ENCODE measurements around the gene TRIM59. TPM values are rescaled to one million over a fixed set of nuclear protein-coding genes. Genes with fewer than 3 reads are reported as not detected.

Gene TRIM59
- total RNA-seq, 1 donor from 2014 or later, result 120 TPM

DNA sequence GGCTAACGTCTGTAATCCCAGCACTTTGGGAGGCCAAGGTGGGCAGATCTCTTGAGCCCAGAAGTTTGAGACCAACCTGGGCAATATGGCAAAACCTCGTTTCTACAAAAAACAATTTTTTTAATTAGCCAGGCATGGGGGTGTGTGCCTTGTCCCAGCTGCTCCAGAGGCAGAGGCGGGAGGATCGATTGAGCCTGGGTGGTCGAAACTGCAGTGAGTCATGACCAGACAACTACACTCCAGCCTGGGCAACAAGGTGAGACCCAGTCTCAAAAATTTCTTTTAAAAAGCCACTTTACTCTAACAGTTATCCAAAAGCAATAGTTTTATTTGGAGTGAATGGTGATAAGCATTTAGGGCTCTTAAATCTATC, 12.5 kb downstream of the TRIM59 start:
- Histone ChIP-seq H3K4me2 (no peak overlapping the region), H3K4me1 (no peaks in the 10 kb centered on the region), H2AFZ (replicated peaks) (no peak overlapping the region), H3F3A (ENCODE audit: low read depth) (peaks cover 68% of the 10 kb centered on the region), H3K27ac (no peak overlapping the region), H3K9ac (no peak overlapping the region), H3K79me2 (ENCODE audit: low read depth) (peaks cover 99% of the 10 kb centered on the region), H4K20me1 (ENCODE audit: low read depth) (peaks cover 96% of the 10 kb centered on the region), H3K36me3 (peaks cover 30% of the 10 kb centered on the region), H3K4me3 (no peak overlapping the region), H3K9me3 (ENCODE audit: low read depth) (no peaks in the 10 kb centered on the region), H3K27me3 (no peaks in the 10 kb centered on the region)
- Mint-ChIP-seq H3K27ac (no peak overlapping the region), H3K27me3 (ENCODE audit: insufficient read depth, low read depth) (no peaks in the 10 kb centered on the region), H3K9me3 (peaks cover 5% of the 10 kb centered on the region), H3K4me1 (no peaks in the 10 kb centered on the region), H3K36me3 (peaks cover 42% of the 10 kb centered on the region), H3K4me3 (no peak overlapping the region)
- TF ChIP-seq, protein P1, sequence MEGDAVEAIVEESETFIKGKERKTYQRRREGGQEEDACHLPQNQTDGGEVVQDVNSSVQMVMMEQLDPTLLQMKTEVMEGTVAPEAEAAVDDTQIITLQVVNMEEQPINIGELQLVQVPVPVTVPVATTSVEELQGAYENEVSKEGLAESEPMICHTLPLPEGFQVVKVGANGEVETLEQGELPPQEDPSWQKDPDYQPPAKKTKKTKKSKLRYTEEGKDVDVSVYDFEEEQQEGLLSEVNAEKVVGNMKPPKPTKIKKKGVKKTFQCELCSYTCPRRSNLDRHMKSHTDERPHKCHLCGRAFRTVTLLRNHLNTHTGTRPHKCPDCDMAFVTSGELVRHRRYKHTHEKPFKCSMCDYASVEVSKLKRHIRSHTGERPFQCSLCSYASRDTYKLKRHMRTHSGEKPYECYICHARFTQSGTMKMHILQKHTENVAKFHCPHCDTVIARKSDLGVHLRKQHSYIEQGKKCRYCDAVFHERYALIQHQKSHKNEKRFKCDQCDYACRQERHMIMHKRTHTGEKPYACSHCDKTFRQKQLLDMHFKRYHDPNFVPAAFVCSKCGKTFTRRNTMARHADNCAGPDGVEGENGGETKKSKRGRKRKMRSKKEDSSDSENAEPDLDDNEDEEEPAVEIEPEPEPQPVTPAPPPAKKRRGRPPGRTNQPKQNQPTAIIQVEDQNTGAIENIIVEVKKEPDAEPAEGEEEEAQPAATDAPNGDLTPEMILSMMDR (IDR thresholded peaks at IDR 0.05), result no peak
- TF ChIP-seq EZH2phosphoT487 (IDR thresholded peaks at IDR 0.05) (no peak), EZH2 (IDR thresholded peaks at IDR 0.05) (no peak)
- no peak for DNase-seq (ENCODE audit: low spot score)

DNA sequence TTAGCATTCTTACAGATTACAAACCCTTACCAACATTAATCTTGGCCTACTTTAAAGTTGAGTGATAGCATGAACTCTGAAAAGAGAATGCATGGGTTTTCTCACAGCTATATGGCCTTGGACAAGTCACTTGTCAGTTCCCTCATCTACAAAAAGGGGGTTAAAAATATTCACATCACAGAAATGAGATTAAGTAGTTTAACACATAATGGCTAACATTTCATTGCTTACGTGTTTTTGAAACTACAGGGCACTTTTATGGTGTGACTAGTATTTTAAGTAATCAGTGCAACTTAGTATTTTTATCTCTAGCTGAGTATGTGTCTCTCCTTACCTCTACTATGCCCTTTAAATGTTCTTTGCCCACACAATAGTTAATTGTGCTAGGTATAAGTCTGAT, 13.8 kb downstream of the TRIM59 start:
- Histone ChIP-seq H4K20me1 (ENCODE audit: low read depth) (peaks cover 83% of the 10 kb centered on the region), H3K4me3 (no peak overlapping the region), H3K27me3 (no peaks in the 10 kb centered on the region), H3K4me2 (no peak overlapping the region), H3K36me3 (peaks cover 39% of the 10 kb centered on the region), H3F3A (ENCODE audit: low read depth) (peaks cover 70% of the 10 kb centered on the region), H3K4me1 (no peaks in the 10 kb centered on the region), H2AFZ (replicated peaks) (no peak overlapping the region), H3K27ac (peak overlapping the region; percentile 33), H3K9ac (no peak overlapping the region), H3K79me2 (ENCODE audit: low read depth) (peaks cover 96% of the 10 kb centered on the region), H3K9me3 (ENCODE audit: low read depth) (no peaks in the 10 kb centered on the region)
- H3K4me3 Mint-ChIP-seq, result no peak overlapping the region
- no peak overlapping the region for H3K27ac Mint-ChIP-seq
- peaks cover 43% of the 10 kb centered on the region for H3K36me3 Mint-ChIP-seq
- H3K9me3 Mint-ChIP-seq, result no peaks in the 10 kb centered on the region
- H3K4me1 Mint-ChIP-seq, result no peaks in the 10 kb centered on the region
- no peak for DNase-seq (ENCODE audit: low spot score)
- TF ChIP-seq, protein P1 (IDR thresholded peaks at IDR 0.05), result no peak
- no peak for TF ChIP-seq EZH2phosphoT487 (IDR thresholded peaks at IDR 0.05)
- no peak for TF ChIP-seq EZH2 (IDR thresholded peaks at IDR 0.05)
- H3K27me3 Mint-ChIP-seq (ENCODE audit: insufficient read depth, low read depth), result no peaks in the 10 kb centered on the region

DNA sequence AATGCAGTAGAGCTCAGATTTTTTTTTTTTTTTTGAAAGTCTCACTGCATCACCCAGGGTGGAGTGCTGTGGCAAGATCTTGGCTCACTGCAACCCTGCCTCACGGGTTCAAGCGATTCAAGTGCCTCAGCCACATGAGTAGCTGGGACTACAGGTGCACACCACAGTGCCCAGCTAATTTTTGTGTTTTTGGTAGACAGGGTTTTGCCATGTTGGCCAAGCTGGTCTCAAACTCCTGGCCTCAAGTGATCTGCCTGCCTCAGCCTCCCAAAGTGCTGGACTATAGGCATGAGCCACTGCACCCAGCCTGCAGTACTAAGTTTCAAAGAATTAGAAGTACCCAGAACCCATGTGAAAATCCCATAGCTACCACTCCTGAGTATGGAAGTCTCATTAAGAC, 14.5 kb downstream of the TRIM59 start:
- Histone ChIP-seq H3K4me2 (no peak overlapping the region), H3F3A (ENCODE audit: low read depth) (peaks cover 72% of the 10 kb centered on the region), H3K27me3 (no peaks in the 10 kb centered on the region), H2AFZ (replicated peaks) (no peak overlapping the region), H3K79me2 (ENCODE audit: low read depth) (peaks cover 95% of the 10 kb centered on the region), H3K27ac (peak overlapping the region; percentile 33), H3K36me3 (peaks cover 45% of the 10 kb centered on the region), H3K9me3 (ENCODE audit: low read depth) (no peaks in the 10 kb centered on the region), H4K20me1 (ENCODE audit: low read depth) (peaks cover 76% of the 10 kb centered on the region), H3K9ac (no peak overlapping the region), H3K4me1 (no peaks in the 10 kb centered on the region), H3K4me3 (no peak overlapping the region)
- TF ChIP-seq EZH2 (IDR thresholded peaks at IDR 0.05), result no peak
- TF ChIP-seq EZH2phosphoT487 (IDR thresholded peaks at IDR 0.05), result no peak
- TF ChIP-seq, protein P1 (IDR thresholded peaks at IDR 0.05), result no peak
- Mint-ChIP-seq H3K9me3 (no peaks in the 10 kb centered on the region), H3K27me3 (ENCODE audit: insufficient read depth, low read depth) (no peaks in the 10 kb centered on the region), H3K4me3 (no peak overlapping the region), H3K36me3 (peaks cover 41% of the 10 kb centered on the region), H3K4me1 (no peaks in the 10 kb centered on the region), H3K27ac (no peak overlapping the region)
- DNase-seq (ENCODE audit: low spot score), result no peak
